HG03103 (cell line): ENCODE data around the gene SH2B3.
"Not testable (repeated sequence)": the region's sequence is repeated elsewhere in the genome, so short reads cannot be mapped to it uniquely, and the experiment has no call there.

Source experiments
- ATAC-seq: cut with Tn5 transposase; IDR thresholded peaks from one replicate; pipeline ENCODE4 v1.9.1; 2021; ENCODE audit warnings: low read depth; ENCODE audit not compliant: unreplicated experiment

SH2B3 gene

GRCh38 chr12:111455448-111456320, 50.0 kb downstream of the SH2B3 start:
- no peak for ATAC-seq

- ATAC-seq: no peak
Observed at GRCh38 chr12:111457071-111457470, 51.3 kb downstream of the SH2B3 start.

DNA sequence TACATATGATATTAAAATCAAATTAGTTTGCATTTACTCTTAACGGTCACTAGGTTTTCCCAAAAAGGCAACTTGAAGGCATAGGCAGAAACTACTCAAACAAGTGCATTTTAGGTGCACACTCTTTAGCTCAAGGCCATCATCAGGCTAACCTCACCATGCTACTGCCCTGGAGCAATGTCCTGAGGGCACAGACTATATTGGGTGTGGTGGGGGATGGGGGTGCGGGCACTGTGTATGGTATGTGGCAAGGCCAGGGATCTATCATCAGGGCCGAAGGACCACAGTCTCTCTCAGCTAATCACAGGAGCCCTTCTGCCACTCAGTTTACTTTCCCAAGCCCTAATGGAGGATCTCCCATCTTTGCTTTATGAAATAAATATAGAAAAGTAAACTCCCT, 51.9 kb downstream of the SH2B3 start:
- no peak for ATAC-seq

GRCh38 chr12:111458546-111459172, 52.9 kb downstream of the SH2B3 start:
- ATAC-seq: no peak

GRCh38 chr12:111460111-111460510, 54.4 kb downstream of the SH2B3 start:
- not testable (repeated sequence) for ATAC-seq

GRCh38 chr12:111462210-111462769, 56.6 kb downstream of the SH2B3 start:
- ATAC-seq: no peak

- no peak for ATAC-seq
Observed at GRCh38 chr12:111467092-111467856, 61.6 kb downstream of the SH2B3 start.

DNA sequence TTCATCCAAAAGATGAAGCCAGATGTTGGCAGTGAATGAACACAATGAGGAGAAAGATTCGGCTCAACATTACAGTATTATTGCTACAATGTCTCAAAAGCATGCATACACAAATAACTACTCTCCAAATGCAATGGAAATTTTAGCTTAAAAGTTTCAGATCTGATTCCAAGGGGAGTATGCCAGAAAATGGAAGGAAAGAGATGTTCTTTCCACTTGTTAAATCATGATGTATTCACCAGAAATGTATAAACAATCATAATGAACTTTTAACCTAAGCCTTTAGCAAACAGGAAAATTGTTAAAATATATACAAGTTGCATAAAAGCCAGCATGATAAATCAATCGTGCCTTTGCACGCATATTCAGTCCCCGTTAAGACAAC, 62.1 kb downstream of the SH2B3 start:
- no peak for ATAC-seq

GRCh38 chr12:111469401-111469800, 63.7 kb downstream of the SH2B3 start:
- ATAC-seq: no peak

- ATAC-seq: no peak
Observed at GRCh38 chr12:111471236-111471635, 65.5 kb downstream of the SH2B3 start.

DNA sequence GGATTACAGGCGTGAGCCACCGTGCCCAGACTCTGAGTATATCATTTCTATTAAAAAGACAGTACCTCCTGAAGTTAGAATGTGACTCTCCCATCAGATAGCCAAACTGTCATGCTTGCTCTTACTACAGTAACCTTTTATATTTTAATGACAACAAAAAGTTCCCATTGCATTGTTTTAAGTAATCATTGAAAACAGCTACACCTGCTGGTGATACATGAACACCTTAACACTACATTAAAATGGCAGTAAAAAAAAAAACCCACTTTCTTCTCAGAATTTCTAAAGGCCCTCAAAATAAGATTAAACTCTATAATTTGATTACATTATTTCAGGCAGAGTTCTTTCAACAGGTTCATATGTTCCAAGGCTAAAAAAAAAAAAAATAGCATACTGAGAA, 76.7 kb downstream of the SH2B3 start:
- no peak for ATAC-seq

- no peak for ATAC-seq
Observed at GRCh38 chr12:111488271-111488670, 82.5 kb downstream of the SH2B3 start.

GRCh38 chr12:111488798-111489197, 83.1 kb downstream of the SH2B3 start:
- ATAC-seq: no peak

DNA sequence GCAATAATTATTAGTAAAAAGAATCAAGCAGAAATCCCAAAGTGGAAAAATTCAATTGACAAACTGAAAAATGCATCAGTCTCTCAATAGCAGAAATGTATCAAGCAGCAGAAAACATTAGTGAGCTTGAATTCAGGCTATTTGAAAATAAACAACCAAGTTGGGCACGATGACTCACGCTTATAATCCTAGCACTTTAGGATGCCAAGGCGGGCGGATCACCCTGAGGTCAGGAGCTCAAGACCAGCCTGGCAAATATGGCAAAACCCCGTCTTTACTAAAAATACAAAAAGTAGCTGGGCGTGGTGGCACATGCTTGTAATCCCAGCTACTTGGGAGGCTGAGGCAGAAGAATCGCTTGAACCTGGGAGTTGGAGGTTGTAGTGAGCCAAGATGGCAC, 87.3 kb downstream of the SH2B3 start:
- ATAC-seq: not testable (repeated sequence)

GRCh38 chr12:111494676-111495075, 89.0 kb downstream of the SH2B3 start:
- no peak for ATAC-seq
